LNCaP clone FGC (cell line): Measurements from ENCODE around the gene LEP.
A peak's percentile ranks its signal among the peaks of the same experiment; 100 is the strongest.

Source experiments
- DNase-seq: peaks from one replicate; pipeline ENCODE4 v3.0.0-alpha.2; 2011; ENCODE audit warnings: low read depth
- H3K4me3 ChIP-seq: 2 replicates; pipeline ENCODE4 v1.5.1; 2011; ENCODE audit warnings: mild to moderate bottlenecking, low read depth, low read length, control low read depth
- TF ChIP-seq, protein P1 (sequence below): IDR thresholded peaks from 2 replicates; pipeline ENCODE4 v1.5.1; 2012; ENCODE audit warnings: mild to moderate bottlenecking; ENCODE audit not compliant: control insufficient read depth, insufficient read depth; ENCODE audit errors: extremely low read depth

Gene LEP

DNA sequence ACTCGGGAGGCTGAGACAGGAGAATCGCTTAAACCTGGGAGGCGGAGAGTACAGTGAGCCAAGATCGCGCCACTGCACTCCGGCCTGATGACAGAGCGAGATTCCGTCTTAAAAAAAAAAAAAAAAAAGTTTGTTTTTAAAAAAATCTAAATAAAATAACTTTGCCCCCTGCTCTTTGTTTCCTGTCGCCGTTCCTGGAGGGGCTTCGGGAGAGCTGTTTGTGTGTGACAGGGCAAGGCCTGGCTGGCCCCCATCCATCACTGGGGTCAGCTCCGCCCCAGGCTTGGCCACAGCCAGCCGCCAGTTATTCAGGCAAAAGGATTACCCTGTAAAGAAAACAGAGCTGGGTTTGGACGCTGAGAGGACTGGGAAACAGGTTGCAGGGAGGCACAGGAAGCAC lies 16.4 kb downstream of the LEP start:
- no peak overlapping the region for H3K4me3 ChIP-seq
- TF ChIP-seq, protein P1, sequence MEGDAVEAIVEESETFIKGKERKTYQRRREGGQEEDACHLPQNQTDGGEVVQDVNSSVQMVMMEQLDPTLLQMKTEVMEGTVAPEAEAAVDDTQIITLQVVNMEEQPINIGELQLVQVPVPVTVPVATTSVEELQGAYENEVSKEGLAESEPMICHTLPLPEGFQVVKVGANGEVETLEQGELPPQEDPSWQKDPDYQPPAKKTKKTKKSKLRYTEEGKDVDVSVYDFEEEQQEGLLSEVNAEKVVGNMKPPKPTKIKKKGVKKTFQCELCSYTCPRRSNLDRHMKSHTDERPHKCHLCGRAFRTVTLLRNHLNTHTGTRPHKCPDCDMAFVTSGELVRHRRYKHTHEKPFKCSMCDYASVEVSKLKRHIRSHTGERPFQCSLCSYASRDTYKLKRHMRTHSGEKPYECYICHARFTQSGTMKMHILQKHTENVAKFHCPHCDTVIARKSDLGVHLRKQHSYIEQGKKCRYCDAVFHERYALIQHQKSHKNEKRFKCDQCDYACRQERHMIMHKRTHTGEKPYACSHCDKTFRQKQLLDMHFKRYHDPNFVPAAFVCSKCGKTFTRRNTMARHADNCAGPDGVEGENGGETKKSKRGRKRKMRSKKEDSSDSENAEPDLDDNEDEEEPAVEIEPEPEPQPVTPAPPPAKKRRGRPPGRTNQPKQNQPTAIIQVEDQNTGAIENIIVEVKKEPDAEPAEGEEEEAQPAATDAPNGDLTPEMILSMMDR: no peak
- no peak for DNase-seq

DNA sequence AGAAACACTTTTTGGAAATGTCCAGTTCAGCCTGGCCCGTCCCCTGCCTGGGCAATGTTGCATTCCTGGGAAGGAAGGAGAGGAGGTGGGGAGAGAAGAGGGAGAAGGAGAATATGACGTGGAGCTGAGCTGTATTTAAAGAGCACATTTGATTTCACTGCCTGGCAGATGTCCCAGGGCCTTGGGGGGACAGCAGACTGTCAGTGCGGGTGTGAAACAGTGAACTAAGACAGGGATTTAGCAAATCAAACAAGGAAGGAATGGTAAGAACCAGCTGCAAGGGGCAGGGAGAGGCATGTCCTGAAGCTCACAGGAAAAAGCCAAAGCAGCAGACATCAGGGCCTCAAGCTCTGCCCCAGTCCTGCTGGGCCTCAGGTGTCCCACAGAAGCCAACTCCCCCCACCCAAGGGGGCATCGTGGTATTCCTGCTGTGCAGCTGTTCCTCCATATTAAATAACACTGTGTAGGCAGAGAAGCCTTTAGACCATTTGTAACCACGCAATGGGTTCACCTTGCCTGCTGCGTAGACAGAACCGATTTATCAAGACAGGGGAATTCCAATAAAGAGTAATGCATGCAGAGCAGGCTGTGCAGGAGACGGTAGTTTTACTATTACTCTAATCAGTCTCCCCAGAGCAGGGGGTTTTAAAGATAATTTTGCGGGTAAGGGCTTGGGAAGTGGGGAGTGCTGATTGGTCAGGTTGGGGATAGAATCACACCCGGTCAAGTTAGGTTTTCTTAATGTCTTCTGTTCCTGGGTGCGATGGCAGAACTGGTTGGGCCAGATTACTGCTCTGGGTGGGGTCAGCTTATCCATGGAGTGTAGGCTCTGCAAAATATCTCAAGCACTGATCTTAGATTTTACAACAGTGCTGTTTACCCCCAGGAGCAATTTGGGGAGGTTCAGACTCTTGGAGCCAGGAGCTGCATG lies 18.3 kb downstream of the LEP start:
- TF ChIP-seq, protein P1: no peak
- no peak overlapping the region for H3K4me3 ChIP-seq
- no peak for DNase-seq

DNA sequence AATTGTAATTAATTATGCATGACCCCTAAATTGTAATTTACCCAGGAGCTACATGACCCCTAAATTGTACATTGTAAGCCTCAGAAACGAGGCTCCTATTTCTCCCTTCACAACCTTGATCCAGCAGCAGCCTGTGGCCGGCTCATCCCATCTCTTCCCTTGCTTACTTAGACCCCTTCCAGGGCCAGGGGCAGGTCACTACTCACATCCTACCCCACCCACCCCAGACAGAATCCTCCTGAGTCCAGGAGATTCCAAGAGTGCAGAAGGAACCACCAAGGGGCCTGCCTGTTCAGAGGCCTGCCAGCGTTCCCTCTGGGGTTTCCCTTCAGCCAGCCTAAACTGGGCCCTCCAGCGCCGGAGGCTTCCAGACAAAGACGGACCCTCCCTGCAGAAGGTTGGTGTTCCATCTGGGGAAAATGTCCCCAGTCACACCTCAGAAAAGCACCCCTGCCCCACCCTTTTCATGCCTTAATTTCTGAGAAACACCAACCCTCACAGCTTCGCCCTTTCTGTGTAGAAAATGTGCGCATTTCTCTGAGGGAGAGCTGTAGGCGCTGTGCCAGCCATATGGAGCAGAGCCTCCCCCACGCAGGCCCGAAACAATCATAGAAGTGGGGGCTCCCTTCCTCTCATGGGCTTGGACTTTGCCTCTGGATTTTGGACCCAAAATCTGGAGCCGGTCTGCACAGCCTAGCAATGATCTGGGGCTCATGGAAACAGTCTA lies 19.2 kb downstream of the LEP start:
- TF ChIP-seq, protein P1: no peak

DNA sequence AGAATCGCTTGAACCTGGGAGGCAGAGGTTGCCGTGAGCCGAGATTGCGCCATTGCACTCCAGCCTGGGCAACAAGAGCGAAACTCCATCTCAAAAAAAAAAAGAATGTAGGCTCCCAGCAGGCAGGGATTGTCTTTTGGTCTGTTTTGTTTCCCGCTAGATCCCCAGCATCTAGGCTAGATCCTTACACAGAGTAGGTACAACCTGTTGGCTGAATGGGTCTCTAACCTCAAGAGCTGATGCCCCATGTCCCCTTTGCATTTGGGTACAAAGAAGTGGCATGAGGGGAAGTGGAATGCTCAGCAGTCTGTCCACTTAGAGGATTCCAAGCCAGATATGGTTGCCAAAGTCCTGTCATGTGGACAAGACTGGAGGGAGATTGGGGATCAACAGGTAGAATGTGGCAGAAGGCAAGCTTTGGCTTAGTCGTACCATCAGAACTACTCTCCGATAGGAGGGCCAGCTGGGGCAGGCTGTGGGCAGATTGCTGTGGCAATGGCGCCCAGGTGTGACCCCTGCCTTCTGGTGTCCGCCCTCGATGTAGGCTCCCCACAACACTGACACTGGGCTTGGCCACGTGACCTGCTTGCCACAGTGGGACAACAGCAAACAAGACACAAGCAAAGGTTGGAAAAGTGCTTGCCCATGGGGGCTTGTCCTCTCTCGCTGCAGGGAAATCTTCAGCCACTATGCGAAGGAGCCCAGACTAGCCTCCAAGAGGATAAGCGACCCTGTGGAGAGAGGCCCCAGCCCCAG lies 21.4 kb downstream of the LEP start:
- TF ChIP-seq, protein P1: no peak
- no peak overlapping the region for H3K4me3 ChIP-seq
- DNase-seq: no peak

More for the DNA sequence above, 19.2 kb downstream of the LEP start:
- H3K4me3 ChIP-seq: no peak overlapping the region
- no peak for DNase-seq

DNA sequence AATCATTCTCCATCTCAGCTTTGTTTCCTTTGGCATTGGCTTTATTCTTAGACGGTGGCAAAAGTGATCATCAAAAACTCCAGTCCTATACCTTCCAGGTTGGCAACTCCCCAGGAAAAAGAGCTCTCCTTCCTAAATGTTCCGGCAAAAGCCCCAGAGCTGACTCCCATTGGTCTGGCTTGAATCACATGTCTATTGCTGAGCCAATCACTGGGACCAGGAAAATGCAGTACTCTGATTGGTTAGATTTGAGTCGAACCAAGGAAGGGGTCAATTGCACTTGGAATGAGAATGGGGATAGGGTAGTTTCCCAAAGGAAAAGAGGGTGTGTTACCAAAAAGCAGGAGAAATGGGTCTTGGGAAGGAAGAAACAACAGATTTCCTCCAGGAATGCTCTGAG lies 22.3 kb downstream of the LEP start:
- H3K4me3 ChIP-seq: no peak overlapping the region
- no peak for DNase-seq
- TF ChIP-seq, protein P1: no peak

DNA sequence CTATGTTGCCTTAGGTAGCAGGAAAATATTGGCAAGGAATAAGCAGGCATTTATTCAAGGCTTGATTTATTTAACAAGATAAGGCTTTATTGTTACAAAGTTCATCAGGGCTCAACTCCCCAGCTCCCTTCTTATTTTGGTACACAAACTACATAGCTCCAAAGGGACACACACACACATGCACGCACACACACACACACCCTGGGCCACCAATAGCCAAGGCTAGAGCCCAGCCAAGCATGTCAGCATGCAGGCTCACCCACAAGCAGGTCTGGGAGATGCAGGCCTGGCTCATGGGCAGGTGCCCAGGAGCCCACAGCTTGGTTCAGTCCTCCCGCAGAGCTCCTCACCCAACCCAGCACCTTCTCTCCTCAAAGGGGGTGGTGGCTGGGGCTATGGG lies 23.4 kb downstream of the LEP start:
- TF ChIP-seq, protein P1: no peak
- DNase-seq: peak; percentile 15
- no peak overlapping the region for H3K4me3 ChIP-seq
